CD4-positive, CD25-positive, alpha-beta regulatory T cell (primary cell): ENCODE data around the gene NUP210. TPM values are rescaled to one million over a fixed set of nuclear protein-coding genes. Genes with fewer than 3 reads are reported as not detected.
"Not testable (repeated sequence)": the region's sequence is repeated elsewhere in the genome, so short reads cannot be mapped to it uniquely, and the experiment has no call there.

ENCODE experiments used
- ATAC-seq, 2 donors: fragments of 150-1000 bp; cut with Tn5 transposase; one replicate each; pipeline ENCODE4 v1.10.0; 2021; ENCODE audit warnings: low read depth in 2 of 2, moderate number of reproducible peaks in 2 of 2, moderate library complexity in 1 of 2
- DNase-seq, 3 donors: peaks; one replicate each; pipeline versions ENCODE4 v3.0.0 to v3.0.0-alpha.2; 2012 to 2022; ENCODE audit warnings: mixed read lengths in 1 of 3
- H3K27ac ChIP-seq: one replicate; pipeline ENCODE4 v1.7.0; 2013; ENCODE audit warnings: mild to moderate bottlenecking, low read length; ENCODE audit not compliant: insufficient read depth, poor library complexity, severe bottlenecking
- H3K27me3 ChIP-seq: one replicate; pipeline ENCODE4 v1.7.0; 2013; ENCODE audit warnings: low read length; ENCODE audit not compliant: control insufficient read depth, insufficient read depth
- H3K36me3 ChIP-seq: one replicate; pipeline ENCODE4 v1.7.0; 2013; ENCODE audit warnings: mild to moderate bottlenecking, low read length, moderate library complexity; ENCODE audit not compliant: control insufficient read depth, insufficient read depth
- H3K4me1 ChIP-seq: 2 replicates; pipeline ENCODE4 v1.7.0; 2013; ENCODE audit warnings: mild to moderate bottlenecking, low read length; ENCODE audit not compliant: insufficient read depth, control insufficient read depth, poor library complexity, severe bottlenecking
- H3K4me3 ChIP-seq: one replicate; pipeline ENCODE4 v1.7.0; 2013; ENCODE audit warnings: low read depth, mild to moderate bottlenecking, low read length, moderate library complexity
- H3K9me3 ChIP-seq, 2 experiments: 1 replicate in 1 of 2; 2 replicates in 1 of 2; pipeline ENCODE4 v1.7.0; 2013; ENCODE audit warnings: low read length in 2 of 2, mild to moderate bottlenecking in 1 of 2, moderate library complexity in 1 of 2; ENCODE audit not compliant: control insufficient read depth in 2 of 2
- H3K27ac Mint-ChIP-seq, 3 donors: one replicate each; pipeline ENCODE4 v1.8.0; 2020 to 2022; ENCODE audit warnings: mild to moderate bottlenecking in 3 of 3, mixed read lengths in 3 of 3, moderate library complexity in 2 of 3
- H3K27me3 Mint-ChIP-seq: one replicate; pipeline ENCODE4 v1.8.0; 2022; ENCODE audit warnings: mild to moderate bottlenecking, mixed read lengths
- H3K36me3 Mint-ChIP-seq: one replicate; pipeline ENCODE4 v1.8.0; 2020; ENCODE audit warnings: mixed read lengths
- H3K4me1 Mint-ChIP-seq, 4 donors: one replicate each; pipeline ENCODE4 v1.8.0; 2020 to 2022; ENCODE audit warnings: mixed read lengths in 4 of 4, mild to moderate bottlenecking in 1 of 4
- H3K4me3 Mint-ChIP-seq, 4 donors: one replicate each; pipeline ENCODE4 v1.8.0; 2020 to 2022; ENCODE audit warnings: mild to moderate bottlenecking in 4 of 4, mixed read lengths in 4 of 4, moderate library complexity in 3 of 4
- H3K9me3 Mint-ChIP-seq, 7 donors: one replicate each; pipeline ENCODE4 v1.8.0; 2020 to 2022; ENCODE audit warnings: mixed read lengths in 7 of 7, mild to moderate bottlenecking in 3 of 7, moderate library complexity in 2 of 7
- polyA plus RNA-seq, 4 donors: library from polyadenylated mRNA; unstranded; fragments of 300-500 nt; fragmentation: Illumina TruSeq; gene quantifications; one replicate each; pipeline ENCODE4 v1.2.3, GENCODE V29; 2021
- total RNA-seq: library from RNA; stranded (reverse); gene quantifications from one replicate; pipeline ENCODE4 v1.2.3, GENCODE V29; 2022

The NUP210 gene
- total and polyA plus RNA-seq, 5 donors from 2014 or later, result 42.4 to 125 (median 45.4) TPM

- not testable (repeated sequence) for H3K4me3 Mint-ChIP-seq, H3K27ac ChIP-seq, H3K9me3 ChIP-seq, H3K9me3 Mint-ChIP-seq, H3K4me3 ChIP-seq, ATAC-seq, H3K36me3 Mint-ChIP-seq, H3K27me3 ChIP-seq, H3K4me1 ChIP-seq, DNase-seq, H3K4me1 Mint-ChIP-seq, H3K36me3 ChIP-seq, H3K27me3 Mint-ChIP-seq, H3K27ac Mint-ChIP-seq
Observed at GRCh38 chr3:13442882-13443281, 22.8 kb upstream of the NUP210 start.

GRCh38 chr3:13440204-13440817 lies 20.2 kb upstream of the NUP210 start:
- H3K36me3 ChIP-seq, result no peaks in the 10 kb centered on the region
- no peaks in the 10 kb centered on the region for H3K27me3 ChIP-seq
- no peak overlapping the region for H3K27ac ChIP-seq
- Mint-ChIP-seq H3K36me3 (peaks cover 2% of the 10 kb centered on the region), H3K27me3 (peaks cover 6% of the 10 kb centered on the region), H3K4me3 (no peak overlapping the region), H3K4me1 (no peaks in the 10 kb centered on the region), H3K9me3 (no peaks in the 10 kb centered on the region), H3K27ac (peak overlapping the region in 1 of 3 donors; percentile 1)
- no peak overlapping the region for H3K4me3 ChIP-seq
- no peak for DNase-seq
- no peaks in the 10 kb centered on the region for H3K9me3 ChIP-seq
- ATAC-seq, result no peak
- no peaks in the 10 kb centered on the region for H3K4me1 ChIP-seq

GRCh38 chr3:13436213-13436612 lies 16.1 kb upstream of the NUP210 start:
- not testable (repeated sequence) for DNase-seq, ATAC-seq
- H3K27me3 Mint-ChIP-seq, result peaks cover 14% of the 10 kb centered on the region

GRCh38 chr3:13433912-13434311 lies 13.8 kb upstream of the NUP210 start:
- H3K27ac Mint-ChIP-seq, result no peak overlapping the region

More at GRCh38 chr3:13436213-13436612, 16.1 kb upstream of the NUP210 start:
- H3K4me1 Mint-ChIP-seq, H3K4me1 ChIP-seq, H3K27me3 ChIP-seq, H3K4me3 ChIP-seq, H3K36me3 ChIP-seq, H3K27ac ChIP-seq, H3K9me3 Mint-ChIP-seq, H3K9me3 ChIP-seq, H3K4me3 Mint-ChIP-seq, H3K36me3 Mint-ChIP-seq: not testable (repeated sequence)
- peak overlapping the region in 1 of 3 donors; percentile 29 for H3K27ac Mint-ChIP-seq

GRCh38 chr3:13432093-13432492 lies 12.0 kb upstream of the NUP210 start:
- H3K36me3 Mint-ChIP-seq, result no peaks in the 10 kb centered on the region
- Histone ChIP-seq H3K27me3 (no peaks in the 10 kb centered on the region), H3K27ac (no peak overlapping the region), H3K4me3 (no peak overlapping the region), H3K36me3 (no peaks in the 10 kb centered on the region), H3K4me1 (peaks cover 17% of the 10 kb centered on the region), H3K9me3 (no peaks in the 10 kb centered on the region)
- peaks cover 14% of the 10 kb centered on the region for H3K27me3 Mint-ChIP-seq
- H3K4me1 Mint-ChIP-seq, result peaks cover 6 to 28% (median 16%) of the 10 kb centered on the region in 4 donors
- no peak for ATAC-seq
- no peak overlapping the region for H3K4me3 Mint-ChIP-seq
- DNase-seq, result no peak
- H3K27ac Mint-ChIP-seq, result no peak overlapping the region
- no peaks in the 10 kb centered on the region for H3K9me3 Mint-ChIP-seq

More at GRCh38 chr3:13433912-13434311, 13.8 kb upstream of the NUP210 start:
- H3K4me1 Mint-ChIP-seq, result peaks cover 0 to 14% (median 8%) of the 10 kb centered on the region in 4 donors
- peaks cover 14% of the 10 kb centered on the region for H3K27me3 Mint-ChIP-seq
- ATAC-seq (no peak), DNase-seq (no peak)
- H3K9me3 Mint-ChIP-seq, result no peaks in the 10 kb centered on the region
- Histone ChIP-seq H3K36me3 (no peaks in the 10 kb centered on the region), H3K27me3 (no peaks in the 10 kb centered on the region), H3K27ac (no peak overlapping the region), H3K4me1 (peaks cover under 1% of the 10 kb centered on the region), H3K4me3 (no peak overlapping the region), H3K9me3 (no peaks in the 10 kb centered on the region)
- H3K36me3 Mint-ChIP-seq, result no peaks in the 10 kb centered on the region
- no peak overlapping the region for H3K4me3 Mint-ChIP-seq

GRCh38 chr3:13430411-13430875 lies 10.3 kb upstream of the NUP210 start:
- not testable (repeated sequence) for ATAC-seq, DNase-seq, H3K27me3 Mint-ChIP-seq, H3K27me3 ChIP-seq, H3K4me3 Mint-ChIP-seq, H3K9me3 Mint-ChIP-seq, H3K4me3 ChIP-seq, H3K9me3 ChIP-seq, H3K27ac ChIP-seq, H3K36me3 ChIP-seq, H3K36me3 Mint-ChIP-seq
- Mint-ChIP-seq H3K4me1 (peaks cover 6 to 38% (median 21%) of the 10 kb centered on the region in 4 donors), H3K27ac (peak overlapping the region in 2 of 3 donors; percentile 36 to 49)
- peaks cover 23% of the 10 kb centered on the region for H3K4me1 ChIP-seq

- Histone ChIP-seq H3K36me3 (no peaks in the 10 kb centered on the region), H3K27ac (peak overlapping the region; percentile 71), H3K27me3 (no peaks in the 10 kb centered on the region), H3K9me3 (no peaks in the 10 kb centered on the region), H3K4me1 (peaks cover 27% of the 10 kb centered on the region), H3K4me3 (no peak overlapping the region)
- Mint-ChIP-seq H3K27me3 (peaks cover 8% of the 10 kb centered on the region), H3K4me1 (peaks cover 6 to 45% (median 26%) of the 10 kb centered on the region in 4 donors), H3K4me3 (no peak overlapping the region), H3K36me3 (no peaks in the 10 kb centered on the region), H3K27ac (peak overlapping the region; percentile 56 to 93 (median 87)), H3K9me3 (no peaks in the 10 kb centered on the region)
- ATAC-seq (no peak), DNase-seq (no peak)
Observed at GRCh38 chr3:13429631-13430291, 9.6 kb upstream of the NUP210 start.

- H3K4me3 ChIP-seq, result peak overlapping the region; percentile 67
- peaks cover 6 to 53% (median 28%) of the 10 kb centered on the region in 4 donors for H3K4me1 Mint-ChIP-seq
- not testable (repeated sequence) for DNase-seq, H3K9me3 Mint-ChIP-seq, H3K36me3 ChIP-seq, H3K27me3 ChIP-seq, ATAC-seq, H3K9me3 ChIP-seq, H3K36me3 Mint-ChIP-seq, H3K27me3 Mint-ChIP-seq
- H3K27ac Mint-ChIP-seq, result peak overlapping the region; percentile 87 to 93 (median 89)
- H3K27ac ChIP-seq, result peak overlapping the region; percentile 71
- peak overlapping the region in 3 of 4 donors; percentile 55 to 66 (median 66) for H3K4me3 Mint-ChIP-seq
- H3K4me1 ChIP-seq, result peaks cover 27% of the 10 kb centered on the region
Observed at GRCh38 chr3:13428678-13429077, 8.6 kb upstream of the NUP210 start.
